Measurements from ENCODE around the gene NBPF20. TPM values are rescaled to one million over a fixed set of nuclear protein-coding genes. Genes with fewer than 3 reads are reported as not detected.

NBPF20 gene, protein sequence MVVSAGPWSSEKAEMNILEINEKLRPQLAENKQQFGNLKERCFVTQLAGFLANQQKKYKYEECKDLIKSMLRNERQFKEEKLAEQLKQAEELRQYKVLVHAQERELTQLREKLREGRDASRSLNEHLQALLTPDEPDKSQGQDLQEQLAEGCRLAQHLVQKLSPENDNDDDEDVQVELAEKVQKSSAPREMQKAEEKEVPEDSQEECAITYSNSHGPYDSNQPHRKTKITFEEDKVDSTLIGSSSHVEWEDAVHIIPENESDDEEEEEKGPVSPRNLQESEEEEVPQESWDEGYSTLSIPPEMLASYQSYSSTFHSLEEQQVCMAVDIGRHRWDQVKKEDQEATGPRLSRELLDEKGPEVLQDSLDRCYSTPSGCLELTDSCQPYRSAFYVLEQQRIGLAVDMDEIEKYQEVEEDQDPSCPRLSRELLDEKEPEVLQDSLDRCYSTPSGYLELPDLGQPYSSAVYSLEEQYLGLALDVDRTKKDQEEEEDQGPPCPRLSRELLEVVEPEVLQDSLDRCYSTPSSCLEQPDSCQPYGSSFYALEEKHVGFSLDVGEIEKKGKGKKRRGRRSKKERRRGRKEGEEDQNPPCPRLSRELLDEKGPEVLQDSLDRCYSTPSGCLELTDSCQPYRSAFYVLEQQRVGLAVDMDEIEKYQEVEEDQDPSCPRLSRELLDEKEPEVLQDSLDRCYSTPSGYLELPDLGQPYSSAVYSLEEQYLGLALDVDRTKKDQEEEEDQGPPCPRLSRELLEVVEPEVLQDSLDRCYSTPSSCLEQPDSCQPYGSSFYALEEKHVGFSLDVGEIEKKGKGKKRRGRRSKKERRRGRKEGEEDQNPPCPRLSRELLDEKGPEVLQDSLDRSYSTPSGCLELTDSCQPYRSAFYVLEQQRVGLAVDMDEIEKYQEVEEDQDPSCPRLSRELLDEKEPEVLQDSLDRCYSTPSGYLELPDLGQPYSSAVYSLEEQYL (N-terminal part only)
- total RNA-seq, result 2.1 and 2.9 TPM in 2 replicates

DNA sequence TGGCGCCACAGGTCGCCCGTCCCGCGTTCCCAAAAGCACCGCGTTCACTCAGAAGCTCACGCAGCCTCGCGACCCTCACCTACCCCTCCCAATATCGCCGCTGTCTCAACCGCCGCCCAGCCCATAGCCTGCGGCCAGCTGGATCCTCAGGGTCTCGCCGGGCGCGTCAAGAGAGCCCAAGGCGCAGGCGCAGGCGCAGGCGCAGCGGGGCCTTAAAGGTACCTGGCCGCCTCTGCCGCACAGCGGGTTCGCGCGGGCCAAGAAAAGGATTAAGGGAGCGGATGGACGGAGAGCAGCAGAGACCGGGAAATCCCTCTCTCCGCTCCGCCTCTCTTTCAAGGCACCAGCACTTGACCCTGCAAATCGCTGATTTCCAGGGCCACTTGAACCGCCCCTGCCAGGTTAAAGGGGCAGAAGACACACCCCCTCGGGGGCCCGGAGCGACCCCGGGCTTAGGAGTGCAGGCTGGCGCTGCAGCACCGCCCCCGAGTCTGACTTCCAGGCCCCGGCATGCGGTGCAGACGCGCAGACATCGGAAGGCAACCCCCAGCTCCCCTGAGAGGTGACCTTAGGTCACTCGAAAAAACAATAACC, at the start of gene NBPF20:
Gene NBPF20, minus strand, starts transcription at position 168 of the 594 bp plus-strand sequence. CDS start 20,331 bp downstream, outside the sequence.

Other genes starting within 250 kb of the NBPF20 start
- gene PPIAL4D, start 183.4 kb downstream of the NBPF20 start, total RNA-seq, result not detected in 2 replicates
- gene GPR89A, start 182.4 kb upstream of the NBPF20 start, total RNA-seq, result 21.2 and 23.8 TPM in 2 replicates